HG02610 (cell line): ENCODE data around the gene SVOP.

ENCODE experiments used
- ATAC-seq: cut with Tn5 transposase; IDR thresholded peaks from one replicate; pipeline ENCODE4 v1.9.1; 2021; ENCODE audit warnings: mild to moderate bottlenecking, moderate library complexity; ENCODE audit not compliant: unreplicated experiment

Gene SVOP

GRCh38 chr12:108858311-108859074, 162.4 kb downstream of the SVOP start:
- no peak for ATAC-seq
